Muscle of back (tissue), 11 donors: ENCODE results near the gene VSIG8. TPM values are rescaled to one million over a fixed set of nuclear protein-coding genes. Genes with fewer than 3 reads are reported as not detected.

Experiments used
- DNase-seq, 3 donors: peaks; one replicate each; pipeline versions ENCODE4 v3.0.0 to v3.0.0-alpha.2; 2013
- polyA plus RNA-seq, 10 donors: library from polyadenylated mRNA; unstranded; fragments of 120-200 nt; gene quantifications; one replicate each; pipeline ENCODE4 v1.2.1, GENCODE V29; 2013; ENCODE audit not compliant: insufficient read length in 10 of 10

Gene VSIG8
- polyA plus RNA-seq, 10 donors = 0.12 TPM; not detected in 9

DNA sequence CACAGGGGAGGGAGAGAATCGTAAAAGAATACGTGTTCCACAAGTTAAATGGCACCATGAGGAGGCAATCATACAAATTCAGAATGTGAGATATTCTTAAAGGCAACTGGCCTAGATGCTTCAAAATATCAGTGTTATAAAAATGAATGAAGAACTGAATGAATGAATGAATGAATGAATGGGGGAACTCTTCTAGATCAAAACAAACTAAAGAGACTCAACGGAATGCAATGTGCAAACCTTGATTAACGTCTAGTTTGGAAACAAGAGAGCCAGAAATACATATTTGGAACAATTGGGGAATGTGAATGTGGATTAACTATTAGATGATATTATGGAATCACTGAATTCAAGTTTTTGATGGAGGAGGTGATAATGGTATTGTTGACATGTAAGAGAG is 20.7 kb upstream of the VSIG8 start:
- no peak for DNase-seq

DNA sequence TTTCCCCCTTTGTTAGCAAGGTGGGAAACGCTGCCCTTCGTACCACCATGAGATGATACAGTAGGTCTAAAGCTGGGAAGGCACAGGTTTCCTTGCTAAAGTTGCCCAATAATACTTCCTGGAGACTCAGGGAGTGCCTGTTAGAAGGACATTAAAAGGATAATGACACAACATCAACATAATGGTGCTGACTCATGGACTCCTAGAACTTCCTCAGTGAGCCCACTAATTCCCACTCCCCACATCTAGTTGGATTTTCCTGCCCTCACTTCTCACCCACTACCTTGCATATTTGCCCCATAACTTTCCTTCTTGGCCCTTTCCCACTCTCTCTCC is 20.0 kb upstream of the VSIG8 start:
- no peak for DNase-seq

DNA sequence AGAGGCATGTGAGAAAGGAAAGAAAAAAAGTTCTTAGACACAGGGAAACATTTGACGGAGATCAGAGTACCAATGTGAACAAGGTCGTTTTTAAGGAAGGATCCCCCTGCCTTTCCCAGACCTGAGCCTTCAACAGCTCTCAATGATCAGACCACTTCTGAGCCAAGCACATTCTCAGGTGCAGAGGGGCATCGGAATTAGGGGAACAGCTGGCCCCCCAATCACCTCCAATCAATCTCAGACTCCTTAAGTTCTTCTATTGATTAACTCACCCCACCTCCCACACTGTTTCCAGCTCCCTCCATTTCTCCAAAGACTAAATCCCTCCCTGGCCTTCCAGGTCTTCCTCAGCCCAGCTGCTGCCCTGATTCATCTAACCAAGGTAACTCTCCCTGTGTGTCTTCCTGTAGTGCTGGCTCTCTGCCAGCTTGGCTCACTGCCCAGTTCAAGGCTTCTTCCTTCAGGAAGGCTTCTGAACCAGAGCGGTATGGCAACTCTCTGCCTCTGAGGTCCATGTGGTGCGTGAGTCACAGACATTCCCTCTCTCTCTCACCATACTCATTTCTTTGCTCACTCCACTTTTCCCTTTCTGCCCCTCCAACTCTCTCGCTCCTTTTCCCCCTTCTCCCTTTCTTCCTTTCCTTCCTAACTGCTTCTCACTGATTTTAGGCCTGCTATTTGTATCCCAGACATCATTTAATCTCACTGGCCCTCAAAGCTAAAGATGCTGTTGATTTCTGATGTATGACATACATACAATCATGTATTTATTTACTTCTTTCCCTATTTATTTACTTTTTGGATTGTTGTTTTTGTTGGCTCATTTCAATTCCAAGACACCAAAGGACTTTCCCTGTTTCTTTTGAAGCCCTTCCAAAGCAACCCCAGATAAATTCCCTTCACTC is 19.4 kb upstream of the VSIG8 start:
- peak in 1 of 3 donors; percentile 94 for DNase-seq

DNA sequence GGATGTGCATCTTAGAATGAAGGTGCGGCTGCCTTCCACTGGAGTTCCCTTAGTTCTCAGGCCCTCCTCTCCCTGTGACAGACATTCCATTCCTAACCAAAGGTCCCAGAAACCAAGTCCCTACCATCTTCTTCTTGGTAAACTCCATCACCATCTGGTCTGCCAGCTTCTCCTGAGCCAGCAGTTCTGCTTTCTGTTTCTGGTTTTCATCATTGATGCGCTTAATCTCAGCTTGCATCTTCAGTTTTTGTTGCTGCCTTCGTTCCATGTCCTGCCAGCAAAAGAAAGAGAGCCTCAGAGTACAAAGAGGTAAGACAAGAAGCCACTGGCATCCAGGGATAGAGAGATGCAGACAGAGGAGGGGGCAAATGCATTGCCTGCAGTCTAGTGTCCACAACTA is 18.0 kb upstream of the VSIG8 start:
- DNase-seq = no peak

DNA sequence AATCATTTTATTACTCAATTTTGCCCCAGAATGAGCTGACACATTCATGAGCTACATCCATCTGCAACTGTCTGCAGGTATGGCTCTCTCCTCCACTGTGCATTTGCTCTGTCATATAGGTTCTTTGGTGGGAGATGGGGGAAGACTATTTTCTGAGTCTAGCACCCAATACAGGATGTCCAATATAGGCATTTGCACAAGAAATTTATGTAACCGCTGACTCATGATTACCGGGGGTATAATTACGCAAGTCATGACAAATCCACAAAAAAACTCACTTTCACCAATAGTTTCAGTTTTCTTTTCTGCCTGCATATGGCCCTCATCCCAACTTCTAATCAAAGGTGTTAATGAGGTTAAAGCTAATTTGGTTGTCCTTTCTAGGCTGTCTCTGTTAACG is 17.5 kb upstream of the VSIG8 start:
- DNase-seq = peak in 1 of 3 donors; percentile 45

DNA sequence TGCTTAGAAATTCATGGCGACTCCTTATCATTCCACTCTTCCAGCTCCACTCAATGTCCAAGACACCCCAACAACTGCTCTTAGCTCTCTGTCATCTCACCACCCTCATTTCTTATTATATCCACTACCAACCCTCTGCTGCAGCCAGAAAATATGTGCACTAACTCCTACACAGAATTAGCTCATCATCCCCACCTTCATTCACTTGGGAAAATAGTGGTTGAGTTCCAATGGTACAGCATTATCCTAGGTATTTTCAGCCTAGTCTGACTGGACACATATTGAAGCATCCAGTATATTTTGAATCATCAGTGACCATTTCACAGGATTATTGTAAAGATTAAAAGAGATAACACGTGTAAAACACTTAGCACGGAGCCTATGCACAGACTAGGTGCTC is 16.7 kb upstream of the VSIG8 start:
- DNase-seq = no peak

DNA sequence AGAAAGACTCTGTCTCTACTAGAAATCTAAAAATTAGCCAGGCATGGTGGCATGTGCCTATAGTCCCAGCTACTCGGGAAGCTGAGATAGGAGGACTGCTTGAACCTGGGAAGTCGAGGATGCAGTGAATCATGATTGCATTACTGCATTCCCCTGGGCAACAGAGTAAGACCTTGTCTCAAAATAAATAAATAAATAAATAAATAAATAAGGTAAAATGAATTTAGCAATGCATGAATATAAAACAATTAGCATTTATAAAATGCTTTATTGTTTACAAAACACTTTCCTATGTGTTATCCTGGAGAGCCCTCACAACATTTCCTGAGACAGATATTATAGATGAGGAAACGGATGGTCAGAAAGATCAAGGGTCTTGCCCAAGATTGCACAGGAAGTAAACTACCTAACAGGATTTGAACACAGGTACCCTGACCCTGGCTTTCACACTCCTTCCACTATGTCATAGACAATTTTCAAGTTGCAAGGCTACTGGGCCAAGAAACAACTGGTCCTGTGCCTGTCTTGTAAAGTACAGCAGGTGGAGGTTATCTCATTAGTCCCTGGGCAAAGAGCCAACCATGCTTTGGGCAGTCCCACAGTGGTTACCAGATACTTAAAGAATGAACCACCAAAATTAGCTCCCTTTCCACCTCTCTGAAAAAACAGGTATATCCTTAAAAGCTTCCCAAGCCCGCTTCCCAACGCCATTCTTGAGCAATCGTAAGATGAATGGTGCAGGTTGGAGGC is 15.4 kb upstream of the VSIG8 start:
- DNase-seq = no peak

DNA sequence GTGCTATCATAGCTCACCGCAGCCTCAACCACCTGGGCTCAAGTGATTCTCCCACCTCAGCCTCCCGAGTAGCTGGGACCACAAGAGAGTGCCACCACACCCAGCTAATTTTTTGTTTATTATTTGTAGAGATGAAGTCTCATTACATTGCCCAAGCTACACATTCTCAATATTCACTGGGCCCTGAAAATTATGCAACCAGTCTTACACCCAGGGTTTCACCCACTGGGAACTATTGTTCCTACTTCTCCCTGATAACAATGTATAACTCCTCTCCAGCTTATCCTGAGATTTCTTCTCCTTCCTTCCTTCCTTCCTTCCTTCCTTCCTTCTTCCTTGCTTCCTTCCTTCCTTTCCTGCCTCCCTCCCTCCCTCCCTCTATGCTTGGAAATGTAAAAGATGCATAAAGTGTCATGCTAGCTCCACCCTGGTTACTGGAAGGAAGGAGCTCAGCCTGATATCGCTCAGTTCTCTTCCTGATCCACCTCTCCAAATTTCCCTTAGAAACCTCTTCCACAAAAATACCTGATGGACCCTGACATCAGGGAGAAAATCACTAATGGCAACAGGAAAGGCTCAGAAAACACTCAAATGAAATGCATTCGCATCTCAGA is 11.2 kb upstream of the VSIG8 start:
- no peak for DNase-seq

DNA sequence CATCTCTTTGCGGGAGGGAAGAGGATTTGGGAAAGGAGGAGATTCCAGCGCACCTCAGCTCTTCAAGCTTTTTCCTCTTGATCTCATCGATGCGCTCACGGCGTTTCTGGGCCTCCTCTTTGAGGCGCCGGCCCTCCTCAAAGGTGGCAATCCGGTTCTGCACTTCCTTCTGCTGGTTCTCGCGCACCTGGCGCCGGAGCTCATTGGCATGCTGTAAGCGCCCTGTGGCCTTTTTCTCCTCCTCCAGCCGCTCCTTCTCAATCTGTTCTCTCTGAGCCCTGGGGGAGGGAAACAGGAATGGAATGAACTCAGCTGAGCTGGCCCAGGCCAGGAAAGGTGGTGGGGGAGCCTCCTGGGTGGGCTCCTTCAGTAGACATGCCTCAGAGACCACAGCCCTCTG is 10.4 kb upstream of the VSIG8 start:
- no peak for DNase-seq

DNA sequence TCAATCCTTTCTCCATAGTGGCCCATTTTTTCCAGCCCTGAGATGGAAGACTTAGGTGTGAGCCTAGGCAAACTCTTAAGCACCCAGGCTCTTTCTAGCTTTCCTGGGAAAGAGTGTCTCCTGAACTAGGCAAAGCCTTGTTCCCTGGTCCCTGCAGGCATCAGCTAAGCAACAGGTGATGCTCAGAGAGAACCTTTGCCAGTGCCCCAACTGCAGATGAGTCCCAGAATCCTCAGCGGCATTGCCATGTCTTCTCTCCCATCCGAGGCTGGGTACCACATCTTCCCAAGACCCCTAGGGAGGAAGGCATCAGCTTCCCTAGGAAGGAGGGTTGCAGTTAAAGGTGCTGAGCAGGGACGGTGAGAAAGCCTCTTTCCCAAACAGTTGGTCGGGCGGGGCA is 8.2 kb upstream of the VSIG8 start:
- no peak for DNase-seq

DNA sequence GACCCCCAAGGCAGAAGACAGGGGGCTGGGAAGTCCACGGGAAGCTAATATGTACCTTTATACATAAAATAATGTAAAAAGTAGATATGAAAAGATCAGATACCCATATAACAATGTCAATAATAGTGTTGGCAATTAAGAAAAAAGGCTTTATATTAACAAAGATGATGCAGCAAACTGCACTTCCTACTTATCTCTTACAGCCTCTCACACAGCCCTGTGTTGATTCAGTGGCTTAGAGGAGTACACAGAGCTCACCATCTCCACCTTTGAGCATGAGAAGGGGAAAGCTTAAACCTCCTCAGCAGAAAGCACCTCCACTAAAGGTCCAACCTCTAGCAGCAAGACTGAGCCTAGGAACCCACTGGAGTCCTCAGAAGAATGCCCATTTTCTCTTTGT is 7.2 kb upstream of the VSIG8 start:
- DNase-seq = no peak

DNA sequence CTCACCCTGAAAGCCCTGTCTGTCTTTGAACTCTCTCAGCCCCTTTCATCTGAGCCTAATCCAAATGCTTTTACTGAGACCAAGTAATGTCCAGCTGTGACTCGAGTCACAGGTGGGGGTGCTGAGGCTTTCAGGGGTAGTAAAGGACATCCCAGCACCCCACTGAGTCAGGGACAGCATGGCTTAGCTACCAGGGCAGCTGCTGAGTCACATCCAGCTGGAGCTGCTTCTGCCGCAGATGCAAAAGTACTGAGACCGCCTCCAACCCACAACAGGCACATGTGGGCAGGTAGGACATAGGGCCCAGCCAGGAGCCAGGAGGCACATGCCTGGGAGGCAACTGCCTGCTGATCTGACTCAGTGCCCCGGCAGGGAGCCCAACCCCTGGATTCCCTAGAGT is 6.7 kb upstream of the VSIG8 start:
- no peak for DNase-seq

DNA sequence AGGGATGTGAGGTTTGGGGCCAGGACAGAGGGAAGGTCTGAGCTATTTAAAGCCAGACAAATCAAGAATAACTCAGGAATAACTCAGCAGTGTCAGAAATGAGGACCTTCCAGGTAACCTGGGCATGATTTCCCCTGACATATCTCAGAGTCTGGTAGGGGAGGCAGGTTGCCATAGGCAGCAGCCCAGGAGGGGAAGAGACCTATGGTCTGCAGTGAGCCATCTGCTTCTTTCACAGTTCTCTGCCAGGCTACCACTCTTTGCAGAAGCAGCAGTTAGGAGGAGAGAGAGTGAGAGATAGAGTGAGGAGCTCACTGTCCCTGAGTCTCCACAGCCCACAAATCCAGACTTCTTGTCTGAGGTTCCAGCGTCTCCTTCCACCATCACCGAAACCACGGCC is 6.3 kb upstream of the VSIG8 start:
- no peak for DNase-seq

DNA sequence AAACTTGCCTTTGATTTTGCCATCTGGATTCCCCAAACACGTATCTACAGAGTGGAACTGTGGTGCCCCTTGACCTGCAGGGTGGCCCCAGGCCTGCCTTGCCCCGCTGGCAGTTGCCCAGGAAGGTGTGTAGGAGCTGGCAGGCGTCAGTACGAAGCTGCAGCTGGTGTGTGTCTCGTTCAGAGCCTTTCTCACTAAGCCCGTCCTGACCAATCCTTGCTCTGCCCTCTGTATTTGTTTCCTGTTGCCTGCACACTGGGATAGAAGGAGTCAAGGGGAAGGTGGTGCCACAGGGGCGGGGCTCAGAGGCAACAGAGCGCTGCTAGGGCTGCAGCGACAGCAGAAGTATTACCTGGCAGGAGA is 5.2 kb upstream of the VSIG8 start:
- DNase-seq = peak in 2 of 3 donors; percentile 23 to 45

DNA sequence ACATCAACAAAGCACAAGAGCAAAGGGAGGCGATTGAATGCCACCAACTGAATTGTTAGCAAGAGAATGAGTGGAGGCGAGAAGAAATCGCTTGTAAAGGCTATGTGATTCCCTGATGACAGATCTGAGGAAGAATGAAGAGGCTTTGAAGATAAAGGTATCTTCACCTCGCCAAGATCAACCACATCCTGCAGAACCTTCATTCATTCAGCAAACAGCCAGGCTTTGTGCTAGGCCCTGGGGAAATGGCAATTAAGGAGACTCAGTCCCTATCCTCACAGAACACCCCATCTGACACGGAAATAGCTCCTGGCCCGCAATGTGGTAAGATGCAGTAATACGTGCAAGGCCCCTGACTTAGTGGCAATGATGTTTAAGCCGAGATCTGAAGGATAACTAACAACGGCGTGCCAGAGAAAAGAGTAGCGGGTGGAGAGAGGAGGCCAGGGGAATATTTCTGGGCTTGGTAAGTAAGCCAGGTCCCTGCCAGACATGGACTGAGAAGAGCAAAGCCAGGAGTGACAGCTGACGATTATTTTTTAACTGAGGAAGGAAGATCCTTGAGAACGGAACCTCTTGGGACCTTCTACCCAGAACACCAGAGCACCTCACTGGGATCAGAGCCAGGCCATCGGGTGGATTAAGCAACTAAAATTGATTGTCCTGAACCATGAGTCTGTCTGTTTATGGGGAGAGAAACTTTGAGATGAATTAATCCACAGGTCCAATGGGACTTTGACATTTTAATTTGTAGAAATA is 4.6 kb upstream of the VSIG8 start:
- no peak for DNase-seq

DNA sequence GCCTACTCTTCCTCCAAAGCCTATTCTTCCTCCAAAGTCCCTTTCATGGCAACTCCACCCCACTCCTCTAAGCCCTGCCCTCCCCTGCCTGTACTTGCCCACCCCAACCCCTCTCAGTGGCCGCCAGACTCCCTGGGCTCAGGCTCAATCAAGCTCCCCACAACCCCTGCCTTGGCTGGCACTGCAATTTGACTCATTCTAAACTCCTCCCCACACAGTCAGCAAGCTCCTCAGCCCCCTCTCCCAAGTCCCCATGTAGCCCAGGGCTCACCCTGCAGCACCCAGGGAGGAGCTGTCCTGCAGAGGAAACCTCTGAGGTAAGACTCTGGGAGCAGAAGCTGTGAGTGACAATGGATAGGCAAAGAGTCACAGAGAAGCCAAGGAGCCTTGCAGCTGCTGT is 3.6 kb upstream of the VSIG8 start:
- no peak for DNase-seq

DNA sequence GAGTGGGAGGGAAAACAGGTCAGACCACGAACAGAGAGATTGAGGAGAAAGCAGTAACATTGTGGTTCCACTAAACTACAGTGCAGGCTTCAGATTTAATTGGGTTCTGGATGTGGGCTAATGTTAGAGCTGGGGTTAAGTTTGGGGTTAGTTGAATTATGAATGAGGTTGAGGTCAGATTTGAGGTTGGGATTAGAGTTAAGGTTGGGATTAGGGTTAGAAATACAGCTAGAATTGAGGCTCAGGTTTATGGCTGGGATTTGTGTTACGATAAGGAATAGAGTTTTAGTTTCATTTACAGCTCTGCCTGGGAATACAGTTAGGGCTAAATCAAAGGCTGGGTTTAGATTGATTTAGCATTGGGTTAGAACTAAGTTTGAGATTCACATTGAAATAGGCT is 1.8 kb upstream of the VSIG8 start:
- no peak for DNase-seq

DNA sequence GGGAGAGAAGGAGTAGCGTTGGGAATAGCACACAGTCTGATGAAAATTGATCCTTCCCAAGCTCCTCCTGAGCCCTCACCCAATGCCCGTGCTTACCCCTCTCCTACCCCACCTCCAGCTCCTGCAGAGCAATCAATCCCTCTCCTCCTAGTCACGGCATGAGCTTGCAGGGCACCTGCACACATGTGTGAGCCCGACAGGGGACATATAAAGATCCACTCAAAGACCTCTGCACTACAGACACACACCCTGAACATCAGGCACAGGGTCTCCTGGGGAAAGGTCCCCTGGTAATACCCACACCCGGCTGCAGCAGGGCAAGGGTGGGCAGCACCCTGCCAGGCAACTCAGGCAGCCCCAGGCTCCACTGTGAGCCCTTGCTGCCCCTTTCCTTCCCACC is 426 bp downstream of the VSIG8 start:
- DNase-seq = no peak

DNA sequence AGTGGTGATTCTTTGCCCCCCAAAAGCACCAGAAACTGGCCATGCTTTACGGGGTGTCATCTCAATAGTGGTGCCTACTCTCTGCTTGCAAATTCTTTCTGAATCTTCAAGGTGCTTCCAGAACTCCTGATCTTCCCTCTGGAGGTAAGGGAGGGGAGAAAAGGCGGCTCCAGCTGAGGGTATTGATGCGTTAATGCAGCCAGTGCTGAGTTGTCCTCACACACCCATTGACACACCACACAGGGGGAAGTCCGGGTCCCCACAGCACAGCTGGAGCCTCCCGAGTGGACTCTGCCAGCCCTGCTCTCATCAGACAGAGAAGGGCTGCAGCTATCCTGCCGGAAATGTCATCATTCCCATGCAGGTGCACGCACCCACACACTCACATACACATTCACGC is 1.2 kb downstream of the VSIG8 start:
- DNase-seq = no peak

DNA sequence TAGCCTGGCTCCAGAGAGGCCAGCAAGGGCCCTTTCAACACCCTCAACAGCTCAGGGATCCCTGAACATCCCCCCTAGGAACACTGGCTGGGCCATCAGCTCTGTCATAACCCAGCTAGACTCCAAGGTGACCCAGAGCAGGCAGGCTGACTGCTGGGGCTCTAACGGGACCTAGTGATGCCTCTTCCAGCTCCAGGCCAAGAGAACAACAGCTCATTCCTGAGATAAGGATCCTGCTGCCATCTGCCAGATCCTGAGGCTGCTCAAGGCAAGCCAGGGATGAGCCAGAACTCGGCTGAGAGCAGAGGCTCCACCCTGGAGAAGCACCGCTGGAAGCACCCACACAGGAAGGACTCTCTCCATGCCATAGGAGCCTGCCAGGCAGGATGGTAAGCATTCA is 2.0 kb downstream of the VSIG8 start:
- DNase-seq = no peak

DNA sequence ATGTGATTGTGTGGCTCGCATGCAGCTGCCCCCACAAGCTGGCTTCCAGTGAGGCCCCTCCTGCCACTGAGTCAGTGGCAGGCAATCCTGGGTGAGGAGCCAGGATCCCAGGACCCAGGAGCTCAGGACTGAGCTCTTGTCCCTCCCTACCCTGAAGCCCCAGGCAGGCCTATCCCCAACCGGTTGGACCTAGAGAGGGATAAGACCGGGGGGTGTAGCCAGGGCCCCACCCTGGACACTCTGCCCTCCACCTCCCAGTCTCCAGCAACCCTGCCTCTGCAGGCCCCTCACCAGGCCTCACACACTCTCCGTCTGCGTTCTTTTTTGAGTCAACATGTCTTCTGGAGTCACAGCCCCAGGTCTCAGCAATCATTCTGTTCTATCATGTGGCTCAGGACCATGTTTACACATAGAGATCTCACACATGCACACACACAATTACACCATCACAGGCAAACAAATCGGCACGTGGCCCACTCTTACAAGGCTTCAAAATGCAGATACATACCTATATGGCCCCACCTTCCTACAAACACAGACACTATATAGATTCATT is 2.6 kb downstream of the VSIG8 start:
- DNase-seq = no peak

DNA sequence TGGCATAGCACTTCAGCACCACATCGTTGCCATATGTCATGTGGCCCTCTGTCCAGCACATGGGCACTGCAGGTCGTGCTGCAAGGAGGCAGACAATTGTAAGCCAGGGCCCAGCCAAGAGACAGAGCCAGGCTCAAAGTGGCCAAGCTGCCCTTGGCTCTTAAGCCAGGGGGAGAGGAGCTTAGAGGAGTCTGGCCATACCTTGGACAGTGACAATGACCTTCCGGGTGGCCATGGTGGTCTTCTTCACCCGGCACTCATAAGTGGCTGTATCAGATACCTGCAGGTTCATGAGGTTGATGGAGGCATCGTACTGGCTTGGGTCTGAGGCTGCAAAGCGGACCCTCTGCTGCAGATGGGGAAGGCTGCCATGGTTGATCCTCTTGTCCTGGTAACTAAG is 4.6 kb downstream of the VSIG8 start:
- DNase-seq = no peak
